Bronchial epithelial cell (primary cell): ENCODE data around the gene ETV6. TPM values are rescaled to one million over a fixed set of nuclear protein-coding genes. Genes with fewer than 3 reads are reported as not detected.

ENCODE experiments used
- DNase-seq: peaks from one replicate; pipeline ENCODE4 v3.0.0-alpha.2; 2010; ENCODE audit warnings: low read depth
- FAIRE-seq: peaks from 2 replicates; lab custom pipeline; 2011; peaks lifted over from hg19 to GRCh38; lab: Jason Lieb, UNC
- H3K27me3 ChIP-seq: 2 replicates; pipeline ENCODE4 v1.5.1; 2011; ENCODE audit warnings: low read length; ENCODE audit not compliant: control insufficient read depth, insufficient read depth
- H3K36me3 ChIP-seq: 2 replicates; pipeline ENCODE4 v1.5.1; 2011; ENCODE audit warnings: low read length; ENCODE audit not compliant: control insufficient read depth, insufficient read depth
- H3K4me3 ChIP-seq: 2 replicates; pipeline ENCODE4 v1.5.1; 2011; ENCODE audit warnings: mild to moderate bottlenecking, low read depth, low read length, control low read depth
- CTCF ChIP-seq: IDR thresholded peaks from 2 replicates; pipeline ENCODE4 v1.5.1; 2011; ENCODE audit warnings: mild to moderate bottlenecking, moderate library complexity, low read length, control low read depth, inconsistent platforms; ENCODE audit not compliant: insufficient read depth, severe bottlenecking
- total RNA-seq: library from RNA; depleted of rRNA; stranded (reverse); fragments of >200 nt; gene quantifications from 2 replicates; pipeline ENCODE4 v1.2.1, GENCODE V29; 2014

The ETV6 gene
- total RNA-seq, 1 donor from 2014 or later, result 2.6 TPM

GRCh38 chr12:11749943-11750690 is 100.6 kb downstream of the ETV6 start:
- no peak for FAIRE-seq
- Histone ChIP-seq H3K36me3 (no peaks in the 10 kb centered on the region), H3K27me3 (no peaks in the 10 kb centered on the region), H3K4me3 (no peak overlapping the region)
- TF ChIP-seq CTCF, result no peak
- DNase-seq, result no peak

GRCh38 chr12:11752403-11753149 is 103.1 kb downstream of the ETV6 start:
- FAIRE-seq, result no peak
- DNase-seq, result no peak
- H3K27me3 ChIP-seq, result no peaks in the 10 kb centered on the region
- H3K36me3 ChIP-seq, result no peaks in the 10 kb centered on the region
- H3K4me3 ChIP-seq, result no peak overlapping the region
- TF ChIP-seq CTCF, result no peak

- H3K36me3 ChIP-seq, result no peaks in the 10 kb centered on the region
- FAIRE-seq, result no peak
- TF ChIP-seq CTCF, result no peak
- no peak for DNase-seq
- H3K27me3 ChIP-seq, result no peaks in the 10 kb centered on the region
- no peak overlapping the region for H3K4me3 ChIP-seq
Observed at GRCh38 chr12:11753150-11753499, 103.7 kb downstream of the ETV6 start.

- TF ChIP-seq CTCF, result no peak
- Histone ChIP-seq H3K27me3 (no peaks in the 10 kb centered on the region), H3K4me3 (no peak overlapping the region), H3K36me3 (no peaks in the 10 kb centered on the region)
- DNase-seq, result no peak
- FAIRE-seq, result no peak
Observed at GRCh38 chr12:11753826-11754225, 104.4 kb downstream of the ETV6 start.

GRCh38 chr12:11754256-11754655 is 104.8 kb downstream of the ETV6 start:
- DNase-seq (no peak), FAIRE-seq (no peak)
- TF ChIP-seq CTCF, result no peak
- Histone ChIP-seq H3K4me3 (no peak overlapping the region), H3K36me3 (no peaks in the 10 kb centered on the region), H3K27me3 (no peaks in the 10 kb centered on the region)
